Hepatic stellate cell (primary cell): ENCODE data around the gene OXER1.
A peak's percentile ranks its signal among the peaks of the same experiment; 100 is the strongest.

Source experiments
- DNase-seq: peaks from one replicate; pipeline ENCODE4 v3.0.0; 2011; ENCODE audit warnings: low spot score

OXER1 gene

DNA sequence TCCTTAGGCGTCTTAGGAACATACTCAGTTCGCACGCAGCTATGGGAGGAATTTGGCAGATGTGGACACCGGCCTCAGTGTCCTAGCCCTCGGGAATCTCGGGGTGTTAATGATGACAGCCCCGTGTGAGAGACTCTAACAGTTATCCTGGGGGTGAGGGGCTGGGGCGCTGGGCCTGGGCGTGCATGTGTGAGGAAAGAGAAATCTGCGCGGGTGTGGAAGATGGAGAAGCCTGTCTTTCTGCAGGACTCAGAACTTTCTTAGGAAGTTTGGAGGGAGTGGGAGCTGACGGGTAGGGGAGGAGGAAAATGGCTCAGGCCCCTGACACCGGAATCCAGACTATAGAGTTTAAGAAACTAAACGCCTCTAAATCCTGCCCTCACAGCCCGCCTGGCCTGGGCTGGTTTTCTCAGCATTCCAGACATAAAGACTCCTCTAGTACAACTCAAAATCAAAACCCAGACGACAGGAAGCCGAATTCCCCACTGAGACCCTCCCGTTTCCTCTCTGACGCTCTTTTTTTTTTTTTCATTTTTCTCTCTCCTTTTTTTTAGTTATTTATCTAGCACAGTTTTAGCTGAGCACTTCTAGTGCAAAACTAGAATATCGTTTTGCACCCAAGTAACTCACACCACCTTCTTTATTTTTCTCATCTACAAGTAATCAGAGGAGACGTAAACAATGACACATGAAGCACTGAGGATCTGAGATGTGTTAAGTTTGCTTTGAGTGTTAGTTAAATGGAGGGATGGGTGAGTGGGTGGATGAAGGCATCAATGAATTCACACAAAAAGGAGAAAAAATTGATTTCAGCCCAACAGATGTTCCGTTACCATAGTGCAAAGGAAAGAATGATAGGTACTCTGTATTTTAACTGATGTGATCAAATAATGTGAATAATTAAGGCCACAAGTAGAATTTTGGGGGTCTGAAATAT lies 29.7 kb upstream of the OXER1 start:
- DNase-seq = peak; percentile 52

DNA sequence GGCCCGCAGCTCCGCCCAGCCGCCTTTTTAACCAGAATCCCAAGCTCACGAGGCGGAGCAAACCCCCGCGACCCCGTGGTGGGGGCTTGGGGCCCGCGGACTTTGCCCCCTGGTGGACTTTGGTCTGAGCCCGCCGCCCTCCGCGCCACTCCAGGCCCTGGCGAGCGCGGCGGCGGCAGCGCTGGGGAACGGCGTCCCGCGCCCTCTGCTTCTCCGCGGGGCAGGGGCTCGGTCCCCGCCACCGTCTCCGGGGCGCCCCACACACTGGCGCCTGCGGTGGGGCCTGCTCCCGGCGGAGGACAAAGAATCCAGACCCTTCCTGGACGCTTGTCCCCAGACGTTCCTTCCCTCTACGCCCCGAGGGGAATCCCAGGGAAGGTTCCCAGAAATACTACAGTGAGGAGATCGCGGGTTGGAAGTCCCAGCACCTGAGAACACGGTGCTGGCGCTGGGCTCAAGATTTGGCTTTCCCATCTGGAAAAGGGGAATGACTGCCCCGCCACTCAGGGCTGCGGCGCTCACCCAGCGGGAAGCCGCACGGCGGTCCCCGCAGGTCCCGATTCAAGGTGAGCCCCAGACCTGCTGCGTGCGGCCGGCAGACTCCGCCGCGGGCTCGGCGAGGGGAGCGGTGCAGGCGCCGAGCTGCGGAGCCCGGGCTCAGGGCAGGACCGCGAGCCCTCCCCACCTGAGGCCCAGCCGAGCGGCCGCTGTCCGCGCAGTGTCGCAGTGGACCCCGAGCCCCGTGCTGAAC lies 28.8 kb upstream of the OXER1 start, which contains the start of gene HAAO:
HAAO (minus strand) TSS at position 1 of the 751 bp plus-strand sequence. CDS start 47 bp downstream, outside the sequence.
- peak; percentile 52 for DNase-seq

GRCh38 chr2:42792087-42792582 lies 28.2 kb upstream of the OXER1 start:
- DNase-seq = peak; percentile 51

DNA sequence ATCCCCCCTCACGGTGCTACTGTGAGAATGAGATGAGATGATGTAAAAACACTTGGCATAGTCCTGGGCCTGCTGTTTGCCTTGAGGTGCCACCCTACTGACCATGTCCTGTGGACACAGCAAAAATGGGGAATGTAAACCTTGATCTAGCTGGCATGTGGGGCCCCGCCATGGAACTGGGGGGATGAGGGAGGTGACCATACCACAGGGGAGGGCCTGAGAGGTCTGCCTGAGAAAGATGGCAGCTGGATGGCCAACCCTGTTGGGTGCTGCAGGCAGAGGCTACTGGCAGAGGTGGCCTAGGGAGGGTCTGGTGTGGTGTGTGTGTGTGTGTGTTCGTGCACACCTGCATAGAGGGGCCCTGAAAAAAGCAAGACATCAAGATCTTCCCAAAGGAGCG lies 27.7 kb upstream of the OXER1 start:
- no peak for DNase-seq

DNA sequence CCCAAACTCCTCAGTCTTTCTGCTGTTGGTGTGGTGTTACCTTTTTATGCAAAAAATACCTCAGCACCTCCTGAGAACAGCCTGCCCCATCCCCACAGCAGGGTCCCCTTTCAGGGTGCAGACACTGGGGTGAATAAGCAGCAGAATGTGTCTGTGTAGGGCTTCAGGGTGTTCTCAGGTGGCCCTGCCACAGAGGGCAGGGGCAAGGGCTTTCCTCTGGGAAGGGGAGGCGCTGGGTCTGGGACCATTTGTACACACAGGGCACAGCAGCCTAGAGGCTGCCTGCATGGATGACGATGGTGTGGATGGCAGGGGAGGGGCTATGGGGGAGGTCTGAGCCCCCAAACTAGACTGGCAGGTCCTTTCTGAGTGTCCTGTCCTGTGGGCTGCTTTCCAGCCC lies 25.8 kb upstream of the OXER1 start:
- DNase-seq = no peak

DNA sequence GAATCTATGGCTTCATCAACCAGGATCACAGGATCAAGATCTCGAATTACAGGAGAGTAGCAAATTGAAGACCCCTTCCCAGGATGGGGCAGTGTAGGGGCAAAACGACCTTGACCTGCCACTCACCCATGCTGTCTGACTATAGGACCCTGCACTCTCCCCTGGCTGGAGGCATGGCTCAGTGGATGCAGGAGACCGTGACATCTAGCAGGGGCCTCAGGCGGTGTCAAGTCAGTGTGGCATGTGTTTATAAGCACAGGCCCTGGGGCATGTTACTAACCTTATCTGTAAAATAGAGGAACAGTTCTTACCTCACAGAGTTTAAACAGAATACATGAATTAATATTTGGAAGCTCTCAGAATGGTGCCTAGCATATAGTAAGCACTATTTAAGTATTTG lies 24.9 kb upstream of the OXER1 start:
- no peak for DNase-seq

GRCh38 chr2:42788478-42788793 lies 24.5 kb upstream of the OXER1 start:
- no peak for DNase-seq

DNA sequence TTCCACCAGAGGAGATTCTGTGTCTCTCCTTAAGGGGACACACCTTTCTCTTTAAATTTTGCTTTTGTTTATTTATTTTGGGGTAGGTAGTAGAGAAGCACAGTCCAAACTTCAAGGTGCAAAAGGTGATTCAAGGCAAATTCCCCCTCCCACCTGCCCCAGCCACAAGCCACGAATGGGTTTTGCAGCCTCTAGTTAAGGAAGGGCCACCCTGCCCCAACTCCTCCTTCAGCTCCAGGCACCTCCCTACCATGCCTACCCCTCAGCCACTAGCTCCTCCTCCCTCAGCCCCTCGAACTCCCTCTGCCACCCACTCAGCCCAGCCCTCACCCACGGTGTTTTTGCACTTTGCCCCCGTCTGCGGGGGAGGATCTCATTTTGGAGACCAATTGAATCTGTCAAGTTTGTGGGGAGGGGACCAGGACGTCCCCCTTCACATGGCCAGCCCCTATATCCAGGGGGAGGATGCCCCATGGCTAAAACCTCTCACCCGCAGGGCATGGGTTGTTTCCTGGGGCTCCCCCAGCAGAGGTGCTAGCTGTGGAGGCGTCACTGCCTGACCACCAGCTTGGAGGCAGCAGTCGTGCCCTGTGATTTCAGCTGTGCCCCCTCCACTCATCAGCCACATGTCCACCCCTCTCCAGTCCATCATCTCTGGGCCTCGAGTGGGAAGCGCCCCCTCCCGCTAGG lies 24.0 kb upstream of the OXER1 start:
- DNase-seq = no peak

DNA sequence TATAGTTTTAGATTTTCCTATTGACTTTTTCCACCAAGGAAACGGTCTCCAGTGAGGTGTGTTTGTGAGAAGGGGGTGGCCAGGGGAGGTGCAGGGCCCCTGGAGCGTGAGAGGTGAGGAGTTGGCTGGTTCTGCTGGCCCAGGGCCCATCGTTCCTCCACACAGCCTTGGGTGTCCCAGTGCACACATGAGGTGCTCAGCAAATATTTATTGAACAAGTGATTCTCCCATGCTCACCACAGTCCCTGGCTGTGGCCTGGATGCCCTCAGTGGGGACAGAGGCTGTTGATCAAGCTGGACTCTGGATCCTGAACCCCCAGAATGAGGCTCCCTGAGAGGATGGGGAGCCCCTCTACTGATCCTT lies 23.5 kb upstream of the OXER1 start:
- no peak for DNase-seq

GRCh38 chr2:42786561-42787345 lies 22.8 kb upstream of the OXER1 start:
- no peak for DNase-seq

GRCh38 chr2:42784204-42784880 lies 20.4 kb upstream of the OXER1 start:
- DNase-seq = no peak

DNA sequence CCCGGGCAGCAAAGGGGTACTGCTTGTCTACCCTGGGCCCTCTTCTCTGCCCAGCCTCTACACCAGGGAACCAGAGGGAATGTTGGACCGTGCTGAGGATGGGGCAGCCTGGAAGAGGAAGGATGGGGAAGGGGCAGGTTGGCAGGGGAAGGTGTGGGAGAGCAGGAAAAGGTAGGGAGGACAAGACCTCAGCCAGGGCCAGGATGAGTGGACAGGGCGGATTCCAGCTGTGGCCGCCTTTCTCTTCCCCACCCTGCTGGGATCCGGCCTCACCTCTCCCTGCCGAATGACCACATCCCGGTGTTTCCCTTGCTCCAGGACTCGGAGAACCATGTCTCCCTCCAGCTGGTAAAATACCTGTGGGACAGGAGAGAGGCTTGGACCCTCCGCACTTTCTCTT lies 19.6 kb upstream of the OXER1 start:
- DNase-seq = no peak

DNA sequence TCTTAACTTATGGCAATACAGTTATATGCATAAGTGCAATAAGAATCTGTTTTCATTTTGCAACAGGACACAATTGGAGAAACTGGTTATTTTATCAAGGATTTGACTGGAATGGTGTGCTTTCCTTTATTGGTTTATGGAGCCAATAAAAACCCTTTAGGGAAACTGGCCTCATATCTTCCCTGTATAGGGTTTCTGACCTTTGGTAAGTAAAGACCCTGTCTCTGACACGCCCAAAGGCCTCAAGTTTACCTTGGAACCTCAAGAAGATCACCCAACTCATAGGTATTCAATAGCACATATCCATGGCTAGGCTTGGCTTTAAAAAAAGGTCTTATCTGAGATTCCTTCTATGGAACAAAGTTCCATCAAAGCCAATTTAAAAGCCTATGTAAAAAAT lies 17.2 kb upstream of the OXER1 start:
- no peak for DNase-seq

DNA sequence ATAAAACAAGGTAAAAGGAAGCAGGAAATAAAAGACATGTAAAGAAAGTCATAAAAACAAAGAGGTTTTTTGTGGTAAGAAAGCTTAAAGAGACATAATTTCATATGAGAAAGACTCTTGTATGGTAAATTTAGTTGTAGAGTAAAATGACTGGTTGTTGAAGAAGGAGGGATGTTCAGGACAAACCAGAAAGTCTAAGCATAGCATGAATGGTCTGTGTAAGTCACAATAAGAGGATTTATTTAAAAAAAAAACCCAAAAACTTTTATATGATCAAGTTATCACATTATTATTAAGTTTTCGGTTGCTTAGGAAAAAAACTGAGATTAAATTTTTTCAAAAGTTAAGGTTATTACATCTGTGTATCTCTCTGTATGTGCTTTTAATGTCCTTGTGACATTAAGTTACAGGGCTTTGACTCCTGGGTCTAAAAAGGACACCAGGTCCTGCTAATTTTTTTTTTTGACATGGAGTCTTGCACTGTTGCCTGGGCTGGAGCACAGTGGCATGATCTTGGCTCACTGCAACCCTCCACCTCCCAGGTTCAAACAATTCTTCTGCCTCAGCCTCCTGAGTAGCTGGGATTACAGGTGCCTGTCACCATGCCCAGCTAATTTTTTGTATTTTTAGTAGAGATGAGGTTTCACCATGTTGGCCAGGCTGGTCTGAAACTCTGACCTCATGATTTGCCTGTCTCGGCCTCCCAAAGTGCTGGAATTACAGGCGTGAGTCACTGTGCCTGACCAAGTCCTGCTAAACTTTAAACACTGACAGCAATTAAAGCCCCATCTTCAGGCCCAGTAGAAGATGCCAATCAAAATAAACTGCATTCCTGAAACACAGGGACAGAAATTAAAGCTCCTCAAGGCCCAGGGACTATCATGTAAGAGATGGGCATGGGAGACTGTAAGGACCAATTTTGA lies 14.2 kb upstream of the OXER1 start:
- DNase-seq = no peak

- DNase-seq = no peak
These were observed 11.9 kb upstream of the OXER1 start for GRCh38 chr2:42775810-42776209.

DNA sequence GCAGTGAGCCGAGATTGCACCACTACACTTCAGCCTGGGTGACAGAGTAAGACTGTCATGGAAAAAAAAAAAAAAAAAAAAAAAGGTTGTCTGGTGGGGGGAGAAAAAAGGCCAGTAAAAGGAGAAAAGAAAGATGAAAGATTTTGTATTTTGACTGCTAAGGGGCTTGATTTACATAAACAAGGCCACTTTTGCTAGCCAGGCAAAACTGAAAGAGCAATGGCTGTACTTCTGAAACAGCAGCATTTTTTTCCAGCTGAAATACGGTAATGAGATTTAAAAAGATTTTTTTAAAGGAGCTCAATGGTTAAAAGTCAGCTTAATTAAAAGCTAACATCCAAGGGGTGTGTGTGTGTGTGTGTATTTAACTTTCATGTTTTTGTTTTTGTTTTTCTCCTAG lies 11.3 kb upstream of the OXER1 start:
- no peak for DNase-seq

DNA sequence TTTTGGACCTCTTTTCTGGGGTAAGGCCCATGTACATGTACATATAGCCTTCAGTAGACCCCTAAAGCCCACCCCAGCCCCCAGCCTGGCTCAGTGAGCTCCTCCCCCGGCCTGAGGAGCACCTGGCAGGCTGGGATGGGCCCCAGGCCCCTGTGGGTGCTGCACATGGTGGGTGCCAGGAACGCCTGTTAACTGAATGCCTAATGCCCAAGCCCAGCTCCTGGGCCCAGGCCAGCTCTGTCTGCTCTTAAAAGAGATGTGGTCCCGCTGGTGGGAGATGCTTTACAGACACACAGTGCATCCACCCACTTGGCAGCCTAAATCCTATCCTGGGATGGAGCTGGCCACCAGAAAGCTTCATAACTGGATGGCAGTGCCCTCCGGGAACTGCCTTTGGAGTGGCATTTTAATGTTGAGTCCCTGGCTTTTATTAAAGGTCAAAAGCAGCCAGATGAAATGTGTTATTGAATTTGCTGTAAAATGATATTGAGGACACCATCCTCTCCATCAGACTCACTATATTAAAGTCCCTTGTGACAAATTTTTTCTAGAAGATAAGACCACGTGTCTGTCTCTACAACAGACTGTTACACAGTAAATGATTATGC lies 7.7 kb upstream of the OXER1 start:
- no peak for DNase-seq

GRCh38 chr2:42770288-42771131 lies 6.6 kb upstream of the OXER1 start:
- peak; percentile 63 for DNase-seq
